Kidney capillary endothelial cell (primary cell): ENCODE results near the gene EXOC3L1.

Experiments
- DNase-seq: peaks from one replicate; pipeline ENCODE4 v3.0.0-alpha.2; 2018; ENCODE audit warnings: low spot score

Gene EXOC3L1

DNA sequence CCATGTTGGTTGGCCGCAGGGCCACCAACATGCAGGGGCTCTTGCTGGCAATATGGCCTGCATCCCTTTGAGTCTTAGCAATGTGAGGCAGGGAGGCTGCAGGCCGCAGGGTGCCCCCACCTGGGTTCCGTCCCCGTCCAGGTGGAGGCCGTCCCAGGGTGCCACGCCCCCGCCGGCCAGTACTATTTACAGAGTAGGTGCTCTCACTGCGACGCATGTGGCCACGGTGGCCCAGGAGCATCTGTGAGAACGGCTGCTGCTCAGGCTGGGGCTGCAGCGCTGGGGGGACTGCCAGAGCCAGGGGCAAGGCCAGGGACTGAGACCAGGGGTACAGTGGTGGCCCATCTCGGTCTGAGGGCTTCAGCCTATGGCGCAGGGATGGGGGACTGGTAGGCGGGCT lies 9.8 kb downstream of the EXOC3L1 start:
- DNase-seq: no peak

- no peak for DNase-seq
Measured at GRCh38 chr16:67179421-67180080, 10.4 kb downstream of the EXOC3L1 start.

DNA sequence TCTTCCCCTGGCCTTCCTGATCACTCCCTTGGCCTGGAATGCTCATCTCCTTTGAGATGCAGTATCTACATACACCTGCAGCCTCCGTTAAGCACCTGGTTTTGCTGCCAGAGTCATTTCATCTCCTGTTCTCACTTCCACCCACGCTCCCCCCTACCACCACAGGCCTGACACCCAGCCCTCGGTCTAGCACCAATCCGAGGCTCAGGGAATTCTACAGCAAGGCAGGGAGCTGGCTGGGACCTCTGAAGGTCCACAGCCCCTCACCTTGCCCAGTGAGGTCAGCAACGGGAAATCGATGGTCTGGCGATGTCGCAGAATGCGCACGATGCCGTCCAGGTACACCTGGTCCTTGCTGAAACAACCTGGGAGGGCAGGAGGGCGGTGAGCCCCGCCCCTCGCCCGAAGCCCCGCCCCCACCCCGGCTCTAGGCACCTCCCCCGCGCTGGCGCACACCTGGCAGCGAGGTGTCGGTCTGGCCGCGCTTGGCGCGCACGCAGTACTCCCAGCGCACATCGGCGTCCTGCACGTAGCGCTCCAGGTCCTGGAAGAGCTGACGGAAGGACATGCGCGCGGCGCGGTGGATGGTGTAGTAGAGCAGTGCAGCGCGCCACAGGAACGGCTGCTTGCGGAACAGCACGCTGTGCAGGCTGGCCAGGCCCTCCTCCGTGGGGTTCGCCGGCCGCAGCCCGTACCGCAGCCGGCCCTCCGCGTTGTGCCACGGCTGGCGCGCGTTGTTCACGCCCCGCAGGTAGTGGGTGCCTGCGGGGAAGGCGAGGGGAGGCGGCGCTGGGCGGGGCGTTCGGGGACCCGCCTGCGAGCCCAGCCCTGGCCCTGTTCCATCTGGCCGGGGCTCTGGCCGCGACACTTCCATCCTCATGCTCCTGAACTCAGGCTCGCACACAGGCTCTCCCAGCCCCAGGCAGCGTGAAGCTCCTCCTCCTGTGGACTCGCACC lies 11.9 kb downstream of the EXOC3L1 start:
- DNase-seq: no peak

GRCh38 chr16:67176662-67177061 lies 13.3 kb downstream of the EXOC3L1 start:
- no peak for DNase-seq

- DNase-seq: no peak
Measured at GRCh38 chr16:67174706-67175231, 15.2 kb downstream of the EXOC3L1 start.

DNA sequence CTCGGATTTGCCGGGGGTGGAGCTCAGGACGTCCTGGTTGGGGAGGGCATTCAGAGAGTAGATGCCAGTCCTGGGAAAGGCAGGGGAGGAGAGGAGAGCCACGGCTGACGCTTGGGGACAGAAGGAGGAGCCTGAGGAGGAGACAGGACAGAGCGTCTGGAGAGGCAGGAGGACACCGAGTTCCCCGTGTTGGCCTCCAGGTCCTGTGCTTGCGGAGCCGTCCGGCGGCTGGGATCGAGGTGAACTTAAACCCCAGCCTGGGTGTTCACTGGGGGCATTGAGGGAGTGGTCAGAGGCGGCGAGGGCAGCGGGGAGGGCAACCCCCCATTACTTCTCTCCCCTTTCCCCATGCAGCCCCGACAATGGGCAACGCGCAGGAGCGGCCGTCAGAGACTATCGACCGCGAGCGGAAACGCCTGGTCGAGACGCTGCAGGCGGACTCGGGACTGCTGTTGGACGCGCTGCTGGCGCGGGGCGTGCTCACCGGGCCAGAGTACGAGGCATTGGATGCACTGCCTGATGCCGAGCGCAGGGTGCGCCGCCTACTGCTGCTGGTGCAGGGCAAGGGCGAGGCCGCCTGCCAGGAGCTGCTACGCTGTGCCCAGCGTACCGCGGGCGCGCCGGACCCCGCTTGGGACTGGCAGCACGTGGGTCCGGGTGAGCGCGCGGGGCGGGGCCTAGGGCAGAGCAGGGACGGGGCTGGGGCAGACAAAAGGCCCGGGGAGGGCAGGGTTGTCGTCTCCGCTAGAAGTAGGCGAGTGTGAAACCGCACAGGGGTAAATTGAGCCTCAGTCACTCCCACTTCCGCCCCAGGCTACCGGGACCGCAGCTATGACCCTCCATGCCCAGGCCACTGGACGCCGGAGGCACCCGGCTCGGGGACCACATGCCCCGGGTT lies 15.9 kb downstream of the EXOC3L1 start:
- DNase-seq: peak; percentile 81

DNA sequence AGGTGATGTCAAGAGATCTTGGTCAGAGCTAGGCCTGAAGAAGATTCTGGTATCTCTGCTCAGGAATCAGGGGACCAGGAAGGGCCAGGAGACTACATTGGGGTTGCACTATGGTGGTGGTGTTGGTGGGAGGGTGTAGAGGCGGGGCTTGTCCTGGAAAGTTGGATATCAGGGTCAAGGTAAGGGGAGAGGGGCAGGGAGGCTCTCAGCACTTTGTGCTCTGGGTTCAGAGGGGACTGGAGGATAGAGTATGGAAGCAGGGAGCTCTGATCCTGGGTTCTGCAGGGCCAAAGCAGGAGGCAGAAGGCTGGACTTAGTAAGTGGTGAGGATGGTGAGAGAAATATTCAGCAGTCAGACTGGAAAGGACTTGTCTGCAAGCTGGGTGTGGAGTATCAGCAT lies 16.6 kb downstream of the EXOC3L1 start:
- no peak for DNase-seq

- no peak for DNase-seq
Measured at GRCh38 chr16:67170949-67171649, 18.8 kb downstream of the EXOC3L1 start.

- DNase-seq: no peak
Measured at GRCh38 chr16:67170168-67170948, 19.6 kb downstream of the EXOC3L1 start, which contains the start of gene NOL3. Gene NOL3 (plus strand): TSS chr16:67170538.

DNA sequence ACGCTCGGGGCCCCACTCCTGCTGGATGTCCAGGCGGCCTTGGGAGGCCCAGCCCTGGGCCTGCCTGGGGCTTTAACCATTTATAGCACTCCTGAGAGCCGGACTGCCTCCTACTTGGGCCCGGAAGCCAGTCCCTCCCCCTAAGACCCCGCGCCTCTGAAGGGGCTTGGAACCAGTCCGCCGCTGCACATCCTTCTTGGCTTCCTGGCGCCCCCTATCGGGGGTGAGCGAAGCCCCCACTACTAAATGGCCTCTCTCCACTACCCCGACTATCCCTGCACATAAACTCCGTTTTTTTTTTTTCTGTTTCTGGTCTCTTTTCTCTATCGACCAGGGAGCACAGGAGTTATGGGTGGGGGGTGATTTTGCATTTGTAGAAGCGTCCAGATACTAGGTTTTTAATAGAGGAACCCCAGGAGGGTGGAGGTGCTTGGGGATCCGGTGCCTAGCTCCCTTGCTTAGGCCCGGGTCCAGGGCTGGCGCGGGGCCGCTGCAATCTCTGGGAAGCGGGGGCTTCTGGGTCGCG lies 20.2 kb downstream of the EXOC3L1 start:
- DNase-seq: no peak

GRCh38 chr16:67169011-67169451 lies 20.9 kb downstream of the EXOC3L1 start:
- DNase-seq: no peak

DNA sequence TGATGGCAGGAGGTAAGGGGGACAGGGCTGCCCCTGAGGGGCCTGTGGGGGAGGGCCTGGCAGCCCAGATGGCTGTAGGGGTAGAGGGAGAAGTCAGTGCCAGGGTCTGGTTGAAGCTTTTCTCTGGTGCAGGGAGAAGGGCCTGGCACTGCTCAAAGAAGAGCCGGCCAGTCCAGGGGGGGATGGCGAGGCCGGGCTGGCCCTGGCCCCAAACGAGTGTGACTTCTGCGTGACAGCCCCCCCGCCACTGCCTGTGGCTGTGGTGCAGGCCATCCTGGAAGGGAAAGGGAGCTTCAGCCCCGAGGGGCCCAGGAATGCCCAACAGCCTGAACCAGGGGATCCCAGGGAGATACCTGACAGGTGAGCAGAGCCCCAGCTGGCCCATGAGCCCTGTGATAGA lies 22.3 kb downstream of the EXOC3L1 start:
- no peak for DNase-seq

- DNase-seq: no peak
Measured at GRCh38 chr16:67166598-67167168, 23.3 kb downstream of the EXOC3L1 start.

DNA sequence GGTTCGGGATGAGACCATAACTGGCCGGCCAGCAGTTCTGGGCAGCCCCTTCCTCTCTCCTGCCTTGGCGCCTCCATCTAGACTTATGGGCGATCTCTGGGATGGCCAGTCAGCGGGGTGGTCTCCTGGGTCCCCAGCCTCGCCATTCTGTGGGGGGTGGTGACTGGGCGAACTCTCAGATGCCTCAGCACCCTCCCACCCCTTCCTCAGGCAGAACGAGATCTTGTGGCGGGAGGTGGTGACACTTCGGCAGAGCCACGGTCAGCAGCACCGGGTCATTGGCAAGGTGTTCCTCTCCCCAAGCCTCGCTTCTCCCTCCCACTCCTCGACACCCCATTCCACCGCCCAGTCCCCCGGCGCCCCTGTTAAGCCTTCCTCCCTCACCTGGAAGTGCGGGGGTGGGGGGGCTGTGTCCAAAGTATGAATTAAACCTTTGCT lies 23.8 kb downstream of the EXOC3L1 start:
- no peak for DNase-seq

GRCh38 chr16:67165121-67166078 lies 24.5 kb downstream of the EXOC3L1 start:
- no peak for DNase-seq

GRCh38 chr16:67164599-67165061 lies 25.3 kb downstream of the EXOC3L1 start, which contains the start of gene HSF4:
Gene HSF4 (plus strand): TSS chr16:67164745. CDS start chr16:67164812, 67 bp downstream.
- DNase-seq: no peak

- DNase-seq: no peak
Measured at GRCh38 chr16:67163999-67164558, 25.9 kb downstream of the EXOC3L1 start.
